Fibroblast of lung (primary cell): ENCODE measurements around the gene ZW10.

Experiments
- CTCF ChIP-seq, 2 donors: IDR thresholded peaks in 1 of 2; conservative IDR thresholded peaks in 1 of 2; 1 replicate in 1 of 2; 2 replicates in 1 of 2; pipeline ENCODE4 v1.5.1; 2011 to 2012; ENCODE audit warnings: low read length in 2 of 2, control low read depth in 1 of 2, inconsistent platforms in 1 of 2, low read depth in 1 of 2, mild to moderate bottlenecking in 1 of 2
- EZH2 ChIP-seq: IDR thresholded peaks from 2 replicates; pipeline ENCODE4 v1.5.1; 2012; ENCODE audit warnings: low read length, control low read depth, mild to moderate bottlenecking; ENCODE audit errors: missing control alignments

DNA sequence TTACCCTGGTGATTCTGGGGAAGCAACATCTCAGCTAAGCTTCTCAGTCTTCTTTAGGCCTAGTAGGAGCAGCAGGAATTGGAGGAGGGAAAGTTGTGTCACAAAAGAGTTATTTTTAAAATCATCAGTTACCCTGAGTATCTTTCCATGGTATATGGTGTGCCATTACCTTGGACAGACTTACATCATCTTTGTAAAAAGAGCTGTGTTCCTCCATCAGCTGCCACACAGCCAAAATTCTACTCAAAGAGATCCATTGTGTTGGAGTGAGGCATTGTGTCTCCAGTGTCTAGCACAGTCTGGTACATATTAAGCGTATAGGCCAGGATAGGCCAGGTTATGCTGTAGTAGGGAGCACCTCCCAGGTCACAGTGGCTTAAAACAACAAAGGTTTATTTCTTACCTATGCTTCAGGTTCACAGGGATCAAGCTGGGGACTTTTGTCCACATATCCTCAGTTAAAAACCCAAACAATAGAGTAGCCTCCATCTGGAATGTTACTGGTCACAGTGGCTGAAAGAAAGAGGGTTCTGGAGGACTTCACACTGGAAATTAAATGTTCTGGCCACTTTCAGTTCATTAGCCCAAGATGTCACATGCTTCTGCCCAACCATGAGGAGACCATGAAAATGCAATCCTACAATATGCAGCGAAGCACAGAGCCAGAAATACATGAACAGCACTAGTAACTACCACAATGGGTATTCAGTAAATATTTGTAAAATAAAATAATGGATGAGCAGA is 57.4 kb downstream of the ZW10 start:
- no peak for TF ChIP-seq CTCF (conservative IDR thresholded peaks at IDR 0.05 in 1 of 2, IDR thresholded peaks at IDR 0.05 in 1 of 2; ENCODE audit: low read depth in 1 of 2, low read length in 2 of 2)
- no peak for TF ChIP-seq EZH2
